Fibroblast of skin of right biceps (primary cell): ENCODE measurements around the gene SNED1.
"Not testable (repeated sequence)": the region's sequence is repeated elsewhere in the genome, so short reads cannot be mapped to it uniquely, and the experiment has no call there.

ENCODE experiments used
- DNase-seq: peaks from one replicate; pipeline ENCODE4 v3.0.0-alpha.2; 2013

SNED1 gene

GRCh38 chr2:240972636-240973521 is 25.5 kb upstream of the SNED1 start:
- peak; percentile 64 for DNase-seq

GRCh38 chr2:240974771-240975572 is 23.4 kb upstream of the SNED1 start:
- no peak for DNase-seq

GRCh38 chr2:240975903-240976302 is 22.5 kb upstream of the SNED1 start:
- DNase-seq = not testable (repeated sequence)

GRCh38 chr2:240981280-240981679 is 17.1 kb upstream of the SNED1 start:
- DNase-seq = peak; percentile 72

- DNase-seq = no peak
These were observed 16.3 kb upstream of the SNED1 start for GRCh38 chr2:240981871-240982800.

- no peak for DNase-seq
These were observed 15.6 kb upstream of the SNED1 start for GRCh38 chr2:240982821-240983281.

- peak; percentile 42 for DNase-seq
These were observed 14.9 kb upstream of the SNED1 start for GRCh38 chr2:240983361-240983995.

GRCh38 chr2:240983996-240984498 is 14.4 kb upstream of the SNED1 start:
- no peak for DNase-seq

- no peak for DNase-seq
These were observed 12.3 kb upstream of the SNED1 start for GRCh38 chr2:240985881-240986786.

- peak; percentile 81 for DNase-seq
These were observed 11.5 kb upstream of the SNED1 start for GRCh38 chr2:240986787-240987411.

GRCh38 chr2:240987588-240987987 is 10.8 kb upstream of the SNED1 start:
- no peak for DNase-seq

GRCh38 chr2:240988146-240988545 is 10.3 kb upstream of the SNED1 start:
- peak; percentile 41 for DNase-seq

- no peak for DNase-seq
These were observed 9.7 kb upstream of the SNED1 start for GRCh38 chr2:240988571-240989271.

- peak; percentile 21 for DNase-seq
These were observed 8.8 kb upstream of the SNED1 start for GRCh38 chr2:240989451-240990265.

- no peak for DNase-seq
These were observed 8.2 kb upstream of the SNED1 start for GRCh38 chr2:240990266-240990529.

- DNase-seq = no peak
These were observed 7.6 kb upstream of the SNED1 start for GRCh38 chr2:240990726-240991377.

- DNase-seq = peak; percentile 87
These were observed 6.8 kb upstream of the SNED1 start for GRCh38 chr2:240991378-240992263.
